HG03521 (cell line): Measurements from ENCODE around the gene CFAP69.
"Not testable (repeated sequence)": the region's sequence is repeated elsewhere in the genome, so short reads cannot be mapped to it uniquely, and the experiment has no call there.

ENCODE experiments used
- ATAC-seq: cut with Tn5 transposase; IDR thresholded peaks from one replicate; pipeline ENCODE4 v1.9.1; 2021; ENCODE audit warnings: mild to moderate bottlenecking, moderate library complexity; ENCODE audit not compliant: unreplicated experiment

Gene CFAP69

DNA sequence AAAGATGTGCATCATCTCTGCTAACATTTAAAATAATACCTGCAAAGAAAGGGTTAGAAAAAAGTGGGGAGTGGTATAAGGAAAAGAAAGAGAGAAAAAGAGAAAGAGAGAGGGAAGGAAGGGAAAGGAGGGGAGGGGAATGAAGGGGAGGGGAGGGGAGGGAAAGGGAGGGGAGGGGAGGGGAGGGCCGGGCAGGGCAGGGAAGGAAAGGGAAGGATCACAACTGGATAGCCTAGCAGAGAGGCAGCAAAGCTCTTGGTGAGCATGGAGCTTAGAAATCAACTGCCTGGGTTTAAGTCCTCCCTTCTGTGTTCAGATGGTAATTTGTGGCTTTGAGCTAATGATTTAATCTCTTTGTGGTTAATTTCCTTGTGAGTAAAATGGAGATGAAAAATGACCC, 81.5 kb downstream of the CFAP69 start:
- no peak for ATAC-seq

DNA sequence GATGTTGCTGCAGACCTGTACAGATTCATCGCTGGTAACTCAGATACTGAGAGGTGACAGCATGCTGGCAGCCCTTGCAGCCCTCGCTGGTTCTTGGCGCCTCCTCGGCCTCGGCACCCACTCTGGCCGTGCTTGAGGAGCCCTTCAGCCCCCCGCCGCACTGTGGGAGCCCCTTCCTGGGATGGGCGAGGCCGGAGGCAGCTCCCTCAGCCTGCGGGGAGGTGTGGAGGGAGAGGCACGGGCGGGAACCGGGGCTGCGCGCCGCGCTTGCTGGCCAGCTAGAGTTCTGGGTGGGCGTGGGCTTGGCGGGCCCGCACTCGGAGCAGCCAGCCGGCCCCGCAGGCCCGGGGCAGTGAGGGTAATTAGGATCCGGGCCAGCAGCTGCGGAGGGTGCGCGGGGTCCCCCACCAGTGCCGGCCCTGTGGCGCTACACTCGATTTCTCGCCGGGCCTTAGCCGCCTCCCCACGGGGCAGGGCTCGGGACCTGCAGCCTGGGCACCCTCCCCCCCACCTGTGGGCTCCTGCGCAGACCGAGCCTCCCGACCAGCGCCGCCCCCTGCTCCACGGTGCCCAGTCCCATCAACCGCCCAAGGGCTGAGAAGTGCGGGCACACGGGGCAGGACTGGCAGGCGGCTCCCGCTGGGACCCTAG, 89.3 kb downstream of the CFAP69 start:
- ATAC-seq, result no peak

DNA sequence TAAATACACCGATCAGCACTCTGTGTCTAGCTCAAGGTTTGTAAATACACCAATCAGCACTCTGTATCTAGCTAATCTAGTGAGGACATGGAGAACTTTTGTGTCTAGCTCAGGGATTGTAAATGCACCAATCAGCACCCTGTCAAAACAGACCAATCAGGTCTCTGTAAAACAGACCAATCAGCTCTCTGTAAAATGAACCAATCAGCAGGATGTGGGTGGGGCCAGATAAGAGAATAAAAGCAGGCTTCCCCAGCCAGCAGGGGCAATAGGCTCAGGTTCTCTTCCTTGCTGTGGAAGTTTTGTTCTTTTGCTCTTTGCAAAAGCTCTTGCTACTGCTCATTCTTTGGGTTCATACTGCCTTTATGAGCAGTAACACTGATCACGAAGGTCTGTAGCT, 90.0 kb downstream of the CFAP69 start:
- not testable (repeated sequence) for ATAC-seq

DNA sequence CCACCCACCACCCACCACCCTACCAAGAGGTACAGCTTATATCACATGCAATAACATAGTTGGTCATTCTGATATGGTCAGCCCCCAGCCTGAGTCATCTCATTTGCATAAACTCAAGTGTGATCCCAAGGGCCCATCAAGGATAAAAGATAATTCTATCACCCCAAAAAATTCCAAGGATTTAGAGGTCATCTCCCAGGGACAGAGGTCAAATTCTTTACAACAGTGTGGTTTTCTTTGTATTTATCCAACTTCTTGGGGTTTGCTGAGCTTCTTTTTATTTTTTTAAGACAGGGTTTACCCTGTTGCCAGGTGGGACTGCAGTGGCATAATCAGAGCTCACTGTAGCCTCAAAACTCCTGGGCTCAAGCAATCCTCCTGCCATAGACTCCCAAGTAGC, 92.1 kb downstream of the CFAP69 start:
- ATAC-seq, result no peak

DNA sequence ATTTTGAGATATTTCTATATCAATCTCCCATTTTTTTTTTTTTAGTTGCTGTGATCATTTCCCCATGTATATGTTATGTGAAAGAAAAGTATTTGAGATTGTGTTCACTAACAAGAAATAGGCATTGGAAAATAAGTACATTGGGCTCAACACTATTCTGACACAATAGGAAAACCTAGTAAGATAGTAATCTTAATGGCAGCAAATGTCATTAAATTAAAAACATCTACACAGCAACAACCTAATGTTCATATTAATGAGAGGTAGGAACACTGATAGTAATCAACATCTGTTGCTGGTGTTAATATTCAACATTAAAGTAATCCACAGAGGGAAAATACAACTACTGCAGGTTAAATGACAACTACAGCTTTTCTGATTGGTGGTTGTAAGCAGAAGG, 100.0 kb downstream of the CFAP69 start:
- ATAC-seq, result no peak

DNA sequence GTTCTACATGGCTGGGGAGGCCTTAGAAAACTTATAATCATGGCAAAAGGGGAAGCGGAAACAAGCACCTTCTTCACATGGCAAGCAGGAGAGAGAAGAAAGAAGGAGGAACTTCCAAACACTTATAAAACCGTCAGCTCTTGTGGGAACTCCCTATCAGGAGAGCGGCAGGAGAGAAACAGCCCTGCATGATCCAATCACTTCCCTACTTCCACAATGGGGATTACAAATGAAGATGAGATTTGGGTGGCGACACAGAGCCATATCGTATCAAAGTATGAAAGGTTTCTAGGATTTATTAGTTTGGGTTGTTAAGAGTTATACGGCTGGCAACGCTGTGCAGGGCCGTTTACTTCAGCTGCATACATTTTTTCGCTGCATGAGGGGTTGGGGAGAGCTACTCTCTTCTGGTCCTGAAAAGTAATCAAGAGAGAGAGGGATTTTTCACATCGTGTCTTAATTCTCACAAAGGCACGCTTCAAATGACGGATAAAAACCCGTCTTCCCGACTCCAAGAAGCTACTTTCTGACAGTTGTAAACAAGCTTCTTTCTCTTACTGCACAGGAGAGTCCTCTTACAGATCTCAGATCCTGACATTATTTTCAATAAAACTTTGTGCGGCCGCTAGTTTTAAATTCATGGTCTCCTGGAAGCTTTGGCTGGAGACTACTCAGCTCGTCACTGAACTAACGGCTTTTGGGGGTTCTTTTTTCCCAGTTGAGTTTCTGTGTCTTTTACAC, 100.8 kb downstream of the CFAP69 start:
- peak; percentile 9 for ATAC-seq

DNA sequence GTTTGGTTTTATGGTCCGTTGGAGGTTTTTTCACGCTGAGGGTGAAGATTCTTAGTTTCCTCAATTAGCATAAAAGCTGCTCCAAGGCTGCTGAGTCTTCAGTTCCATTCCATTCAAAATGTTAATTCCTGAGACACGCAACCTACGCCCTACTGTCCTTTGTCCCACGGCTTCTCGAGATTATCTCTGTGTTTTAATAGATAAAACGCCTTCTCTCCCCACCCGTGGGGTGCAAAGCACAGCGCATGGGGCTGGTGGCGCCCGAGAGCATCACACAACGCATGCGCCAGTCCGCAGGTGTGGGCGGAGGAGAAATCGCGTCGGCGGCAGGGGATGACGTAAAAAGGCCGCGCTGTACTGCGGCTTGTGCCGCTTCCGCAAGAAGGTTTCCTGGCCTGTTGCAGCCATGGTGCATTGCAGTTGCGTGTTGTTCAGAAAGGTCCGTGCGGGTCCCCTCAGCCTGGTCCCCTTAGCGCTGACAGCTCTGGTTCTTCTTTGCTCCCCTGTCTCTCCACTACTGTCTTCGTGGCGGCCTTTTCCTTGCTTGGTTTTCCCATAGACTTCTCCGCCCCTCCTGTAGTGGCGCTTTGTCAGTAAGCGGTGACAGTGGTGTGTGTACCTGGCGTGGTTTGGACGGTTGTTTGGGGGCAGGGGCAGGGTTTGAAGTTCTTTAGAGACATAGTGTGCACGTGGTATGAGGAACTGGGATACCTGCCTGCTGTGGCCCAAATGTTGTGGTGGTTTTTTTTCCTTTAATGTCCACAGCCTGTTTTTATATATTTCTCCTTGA, 101.6 kb downstream of the CFAP69 start, which contains the start of gene GTPBP10:
TSS of gene GTPBP10 (plus strand) at position 381 of the 790 bp plus-strand sequence. CDS start at position 407, 26 bp downstream.
- peak; percentile 92 for ATAC-seq

DNA sequence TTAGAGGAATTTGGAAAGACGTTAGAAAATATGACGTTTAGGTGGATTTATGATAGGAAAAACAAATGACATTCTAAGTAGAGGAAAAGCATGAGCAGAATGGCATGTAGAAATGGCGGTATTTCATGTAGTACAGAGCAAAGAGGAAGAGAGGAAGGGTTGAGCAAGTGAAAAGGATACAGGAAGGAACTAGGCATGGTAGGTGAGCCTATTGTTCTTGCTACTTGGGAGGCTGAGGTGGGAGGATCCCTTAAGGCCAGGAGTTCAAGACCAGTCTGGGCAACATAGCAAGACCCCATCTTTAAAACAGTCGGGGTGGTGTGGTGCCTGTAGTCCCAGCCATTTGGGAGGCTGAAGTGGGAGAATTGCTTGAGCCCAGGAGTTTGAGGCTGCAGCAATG, 102.8 kb downstream of the CFAP69 start:
- no peak for ATAC-seq

DNA sequence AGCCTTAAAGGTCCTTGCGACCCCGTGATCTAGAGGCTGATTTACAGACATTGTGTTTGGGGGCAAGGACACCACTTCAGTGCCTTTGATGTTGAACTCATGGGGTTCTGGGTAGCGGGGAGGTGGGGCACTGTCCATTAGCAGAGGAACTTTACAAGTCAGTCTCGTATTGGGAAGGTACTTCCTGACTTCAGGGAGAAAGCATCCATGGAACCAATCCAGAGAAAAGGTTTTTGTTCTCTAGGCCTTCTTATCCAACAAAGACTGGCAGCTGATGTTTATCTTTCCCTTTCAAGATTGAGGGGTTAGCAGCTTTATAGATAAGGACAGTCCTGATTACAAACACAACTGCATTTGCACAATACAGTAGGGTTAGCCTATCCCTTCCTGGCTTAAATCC, 104.3 kb downstream of the CFAP69 start:
- no peak for ATAC-seq

DNA sequence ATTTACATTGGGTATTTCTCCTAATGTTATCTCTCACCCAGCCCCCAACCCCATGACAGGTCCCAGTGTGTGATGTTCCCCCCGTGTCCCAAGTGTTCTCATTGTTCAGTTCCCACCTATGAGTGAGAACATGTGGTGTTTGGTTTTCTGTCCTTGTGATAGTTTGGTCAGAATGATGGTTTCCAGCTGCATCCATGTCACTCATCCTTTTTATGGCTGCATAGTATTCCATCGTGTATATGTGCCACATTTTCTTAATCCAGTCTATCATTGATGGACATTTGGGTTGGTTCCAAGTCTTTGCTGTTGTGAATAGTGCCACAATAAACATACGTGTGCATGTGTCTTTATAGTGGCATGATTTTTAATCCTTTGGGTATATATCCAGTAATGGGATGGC, 105.1 kb downstream of the CFAP69 start:
- not testable (repeated sequence) for ATAC-seq

DNA sequence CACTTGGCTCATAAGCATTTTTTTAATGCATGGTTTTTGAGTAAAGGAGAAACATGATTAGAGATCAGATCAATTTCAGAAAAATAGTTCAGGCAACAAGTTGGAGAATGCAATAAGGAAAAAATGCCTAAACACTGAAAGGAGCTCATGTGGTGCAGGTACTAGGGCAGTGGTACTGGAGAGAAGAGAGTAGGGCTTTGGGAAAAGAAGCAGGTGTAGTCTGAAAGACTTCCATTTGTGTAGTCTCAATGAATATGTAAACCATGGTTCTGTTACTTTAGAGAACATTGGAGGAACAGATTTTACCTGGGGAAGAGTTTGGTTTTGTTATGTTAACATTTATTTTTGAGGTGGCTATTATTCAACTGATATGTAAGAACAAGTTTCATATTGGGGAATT, 107.0 kb downstream of the CFAP69 start:
- no peak for ATAC-seq
